ENCODE measurements around the gene REV1. TPM values are rescaled to one million over a fixed set of nuclear protein-coding genes. Genes with fewer than 3 reads are reported as not detected.

REV1 gene
- polyA plus RNA-seq, 3 donors, result 6.5 to 39.9 (median 9.5) TPM

DNA sequence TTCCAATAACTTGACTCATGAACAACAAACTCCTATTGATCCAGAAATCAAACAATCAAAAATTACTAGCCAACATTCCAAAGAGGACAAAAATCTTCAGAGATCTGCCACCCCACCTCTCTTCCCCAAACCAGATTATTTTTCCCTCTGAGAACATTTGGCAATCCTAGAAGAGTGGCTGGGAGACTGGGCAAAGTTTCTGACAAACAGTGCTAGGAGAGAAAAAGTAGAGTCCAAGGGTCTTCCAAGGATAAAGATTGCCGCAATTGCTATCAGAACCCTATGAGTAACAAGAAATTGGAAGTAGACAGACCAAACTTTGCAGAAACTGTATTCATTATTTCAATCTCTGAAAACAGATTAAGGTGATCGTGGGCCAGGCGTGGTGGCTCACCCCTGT lies 22.4 kb downstream of the REV1 start:
- no peak overlapping the region for H3K4me3 ChIP-seq (replicated peaks in 1 of 3; ENCODE audit: low read depth in 2 of 3, low read length in 3 of 3)
- 100% methylated on average over 3 of the region's 3 CpGs for WGBS (ENCODE audit: insufficient coverage)
- H3K27ac Mint-ChIP-seq, result peak overlapping the region in 2 of 7 donors; percentile 10 to 56

DNA sequence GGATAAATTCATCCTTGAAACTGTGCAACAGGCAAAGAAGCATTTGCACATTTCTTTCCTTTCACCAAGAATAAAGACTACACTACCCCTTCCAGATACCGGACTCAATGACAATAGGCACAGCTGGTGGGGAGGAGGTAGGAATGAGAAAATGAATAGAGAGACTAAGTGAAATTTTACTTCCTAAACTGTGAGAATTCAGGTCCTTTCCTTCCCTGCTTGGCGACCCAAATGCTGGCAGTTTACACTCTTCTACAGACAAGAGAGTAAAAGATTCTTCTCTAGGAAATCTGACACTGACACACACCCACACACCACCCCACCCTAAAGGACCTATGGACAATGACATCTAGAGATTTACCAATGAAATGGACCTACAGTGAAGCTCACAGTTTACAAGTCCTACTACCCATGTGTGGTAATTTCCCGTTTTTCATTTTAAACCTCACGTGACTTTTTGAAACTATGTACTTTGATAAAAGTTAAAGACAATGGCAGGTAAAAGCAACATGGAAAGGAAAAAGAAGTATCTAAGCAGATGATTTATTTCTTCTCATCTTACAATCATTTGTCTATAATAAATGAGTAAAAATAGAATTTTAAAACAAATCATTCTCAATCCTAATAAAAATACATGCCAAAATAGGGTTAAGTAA lies 27.9 kb downstream of the REV1 start:
- H3K4me3 Mint-ChIP-seq, result no peak overlapping the region
- H3K4me3 ChIP-seq (replicated peaks in 1 of 3; ENCODE audit: low read depth in 2 of 3, low read length in 3 of 3), result no peak overlapping the region
- no peaks in the 10 kb centered on the region for H3K4me1 ChIP-seq (ENCODE audit: control insufficient read depth in 1 of 2, insufficient read depth in 2 of 2, low read length in 2 of 2)
- no peak overlapping the region for H3K27ac ChIP-seq (ENCODE audit: low read depth in 1 of 2, low read length in 2 of 2)
- no peak overlapping the region for H3K4me2 ChIP-seq (replicated peaks; ENCODE audit: extremely low read depth, low read length, poor library complexity, severe bottlenecking)
- no CpG with 5 or more reads among the region's 4 CpGs for whole genome bisulfite sequencing (ENCODE audit: insufficient coverage)
- peaks cover 16% of the 10 kb centered on the region for H4K20me1 ChIP-seq (ENCODE audit: insufficient read depth, low read length)
- peaks cover 40 to 58% of the 10 kb centered on the region in 2 donors for H3K36me3 Mint-ChIP-seq
- H3K27me3 ChIP-seq (ENCODE audit: control insufficient read depth in 2 of 2, insufficient read depth in 2 of 2, low read length in 2 of 2), result no peaks in the 10 kb centered on the region
- no peak for TF ChIP-seq CTCF (IDR thresholded peaks at IDR 0.05)
- no peak overlapping the region for H2AFZ ChIP-seq (ENCODE audit: insufficient read depth, low read depth, low read length, poor library complexity, severe bottlenecking)
- peaks cover 49 to 70% of the 10 kb centered on the region in 2 donors for H3K36me3 ChIP-seq (replicated peaks in 1 of 2; ENCODE audit: control insufficient read depth in 1 of 2, insufficient read depth in 2 of 2, low read length in 2 of 2)
- no peak for DNase-seq
- H3K9me3 Mint-ChIP-seq, result no peaks in the 10 kb centered on the region
- peak overlapping the region in 2 of 7 donors; percentile 22 to 50 for H3K27ac Mint-ChIP-seq
- H3K9me3 ChIP-seq (replicated peaks in 1 of 2; ENCODE audit: control insufficient read depth in 1 of 2, insufficient read depth in 1 of 2, low read length in 2 of 2), result no peaks in the 10 kb centered on the region
- no peaks in the 10 kb centered on the region for H3K4me1 Mint-ChIP-seq
- no peaks in the 10 kb centered on the region for H3K27me3 Mint-ChIP-seq (ENCODE audit: low read depth in 3 of 3)
- intact Hi-C loops (cut with micrococcal nuclease), result no loop called here
- H3K9ac ChIP-seq (ENCODE audit: insufficient read depth, low read length, poor library complexity, severe bottlenecking), result no peak overlapping the region
- H3K79me2 ChIP-seq (ENCODE audit: insufficient read depth, low read length), result peaks cover 37% of the 10 kb centered on the region

More for the DNA sequence above, 22.4 kb downstream of the REV1 start:
- no peaks in the 10 kb centered on the region for H3K27me3 Mint-ChIP-seq (ENCODE audit: low read depth in 3 of 3)
- H3K9ac ChIP-seq (ENCODE audit: insufficient read depth, low read length, poor library complexity, severe bottlenecking), result no peak overlapping the region
- H2AFZ ChIP-seq (ENCODE audit: insufficient read depth, low read depth, low read length, poor library complexity, severe bottlenecking), result no peak overlapping the region
- H3K9me3 Mint-ChIP-seq, result peaks cover 0 to 2% (median 0%) of the 10 kb centered on the region in 7 donors
- H3K4me1 Mint-ChIP-seq, result peaks cover 5% of the 10 kb centered on the region
- DNase-seq, result no peak
- no peak overlapping the region for H3K4me2 ChIP-seq (replicated peaks; ENCODE audit: extremely low read depth, low read length, poor library complexity, severe bottlenecking)
- peaks cover 92% of the 10 kb centered on the region for H3K79me2 ChIP-seq (ENCODE audit: insufficient read depth, low read length)
- H3K36me3 ChIP-seq (replicated peaks in 1 of 2; ENCODE audit: control insufficient read depth in 1 of 2, insufficient read depth in 2 of 2, low read length in 2 of 2), result peaks cover 4 to 16% of the 10 kb centered on the region in 2 donors
- H3K4me3 Mint-ChIP-seq, result no peak overlapping the region
- H4K20me1 ChIP-seq (ENCODE audit: insufficient read depth, low read length), result peaks cover 61% of the 10 kb centered on the region
- no peak overlapping the region for H3K27ac ChIP-seq (ENCODE audit: low read depth in 1 of 2, low read length in 2 of 2)
- TF ChIP-seq CTCF (IDR thresholded peaks at IDR 0.05), result no peak
- intact Hi-C loops (cut with micrococcal nuclease), result no loop called here
- no peaks in the 10 kb centered on the region for H3K9me3 ChIP-seq (replicated peaks in 1 of 2; ENCODE audit: control insufficient read depth in 1 of 2, insufficient read depth in 1 of 2, low read length in 2 of 2)
- no peaks in the 10 kb centered on the region for H3K4me1 ChIP-seq (ENCODE audit: control insufficient read depth in 1 of 2, insufficient read depth in 2 of 2, low read length in 2 of 2)
- peaks cover 7 to 23% of the 10 kb centered on the region in 2 donors for H3K36me3 Mint-ChIP-seq
- no peaks in the 10 kb centered on the region for H3K27me3 ChIP-seq (ENCODE audit: control insufficient read depth in 2 of 2, insufficient read depth in 2 of 2, low read length in 2 of 2)
